ENCODE measurements around the gene UNC13B.

DNA sequence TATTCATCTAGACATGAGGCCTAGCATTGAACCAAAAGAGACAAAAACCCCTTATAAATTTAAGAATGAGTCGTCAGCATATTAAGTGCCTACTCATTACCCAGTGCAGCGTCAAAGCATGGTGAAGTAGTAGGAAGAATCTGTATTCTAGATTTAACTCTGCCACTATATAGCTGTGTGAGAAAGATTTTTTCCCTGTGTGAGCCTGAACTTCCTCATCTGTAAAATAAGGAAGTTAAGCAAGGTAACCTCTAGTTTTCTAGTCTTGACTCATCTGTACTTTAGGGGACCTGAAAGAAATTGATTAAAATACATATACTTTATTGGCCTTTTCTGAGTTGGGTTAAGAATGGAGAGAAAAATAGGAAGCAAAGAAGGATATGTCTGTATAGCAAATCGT, 246.0 kb downstream of the UNC13B start:
- TF ChIP-seq EZH2phosphoT487 (IDR thresholded peaks at IDR 0.05; ENCODE audit: low read depth, severe bottlenecking, unreplicated experiment) = no peak
- TF ChIP-seq, protein P1, sequence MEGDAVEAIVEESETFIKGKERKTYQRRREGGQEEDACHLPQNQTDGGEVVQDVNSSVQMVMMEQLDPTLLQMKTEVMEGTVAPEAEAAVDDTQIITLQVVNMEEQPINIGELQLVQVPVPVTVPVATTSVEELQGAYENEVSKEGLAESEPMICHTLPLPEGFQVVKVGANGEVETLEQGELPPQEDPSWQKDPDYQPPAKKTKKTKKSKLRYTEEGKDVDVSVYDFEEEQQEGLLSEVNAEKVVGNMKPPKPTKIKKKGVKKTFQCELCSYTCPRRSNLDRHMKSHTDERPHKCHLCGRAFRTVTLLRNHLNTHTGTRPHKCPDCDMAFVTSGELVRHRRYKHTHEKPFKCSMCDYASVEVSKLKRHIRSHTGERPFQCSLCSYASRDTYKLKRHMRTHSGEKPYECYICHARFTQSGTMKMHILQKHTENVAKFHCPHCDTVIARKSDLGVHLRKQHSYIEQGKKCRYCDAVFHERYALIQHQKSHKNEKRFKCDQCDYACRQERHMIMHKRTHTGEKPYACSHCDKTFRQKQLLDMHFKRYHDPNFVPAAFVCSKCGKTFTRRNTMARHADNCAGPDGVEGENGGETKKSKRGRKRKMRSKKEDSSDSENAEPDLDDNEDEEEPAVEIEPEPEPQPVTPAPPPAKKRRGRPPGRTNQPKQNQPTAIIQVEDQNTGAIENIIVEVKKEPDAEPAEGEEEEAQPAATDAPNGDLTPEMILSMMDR (IDR thresholded peaks at IDR 0.05; ENCODE audit: poor library complexity) = no peak
- TF ChIP-seq EZH2 (IDR thresholded peaks at IDR 0.05; ENCODE audit: borderline replicate concordance) = no peak
